Measurements from ENCODE around the gene PADI4. TPM values are rescaled to one million over a fixed set of nuclear protein-coding genes. Genes with fewer than 3 reads are reported as not detected.

PADI4 gene
- total and polyA plus RNA-seq, 4 donors: 0.32 to 6.1 (median 0.90) TPM

GRCh38 chr1:17273096-17273495 lies 34.9 kb upstream of the PADI4 start:
- peaks cover 0 to 1% (median 0%) of the 10 kb centered on the region in 4 donors for H3K36me3 ChIP-seq (ENCODE audit: control insufficient read depth in 4 of 4, insufficient read depth in 3 of 4, low read depth in 1 of 4, low read length in 3 of 4)
- peaks cover 0 to 2% (median under 1%) of the 10 kb centered on the region in 4 donors for H3K27me3 ChIP-seq (ENCODE audit: control insufficient read depth in 4 of 4, insufficient read depth in 4 of 4, low read length in 3 of 4)
- no peaks in the 10 kb centered on the region for H3K9me3 ChIP-seq (ENCODE audit: control insufficient read depth in 4 of 4, low read length in 3 of 4)
- TF ChIP-seq, protein P1, sequence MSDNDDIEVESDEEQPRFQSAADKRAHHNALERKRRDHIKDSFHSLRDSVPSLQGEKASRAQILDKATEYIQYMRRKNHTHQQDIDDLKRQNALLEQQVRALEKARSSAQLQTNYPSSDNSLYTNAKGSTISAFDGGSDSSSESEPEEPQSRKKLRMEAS (IDR thresholded peaks at IDR 0.05): no peak
- TF ChIP-seq RAD21 (IDR thresholded peaks at IDR 0.05) (no peak), NR2F2 (IDR thresholded peaks at IDR 0.05) (no peak), TAF1 (conservative IDR thresholded peaks at IDR 0.05) (no peak), EGR1 (IDR thresholded peaks at IDR 0.05; ENCODE audit: low read depth in 2 of 2) (no peak), HNF4G (IDR thresholded peaks at IDR 0.05) (no peak), CTCF (IDR thresholded peaks at IDR 0.05; ENCODE audit: low read depth, low read length, missing input control) (no peak), YY1 (IDR thresholded peaks at IDR 0.05) (no peak), FOXA1 (IDR thresholded peaks at IDR 0.05) (no peak)
- 75% methylated on average over 13 of the region's 13 CpGs for WGBS
- no peaks in the 10 kb centered on the region for H3K4me1 ChIP-seq (ENCODE audit: control insufficient read depth in 4 of 4, insufficient read depth in 4 of 4, low read length in 3 of 4)
- no peak overlapping the region for H3K9ac ChIP-seq (ENCODE audit: low read depth in 1 of 2, low read length in 2 of 2)
- no peak overlapping the region for H3K4me3 ChIP-seq (ENCODE audit: low read depth in 1 of 3, low read length in 3 of 3)
- DNase-seq (ENCODE audit: low spot score): no peak
- no peak overlapping the region for H3K27ac ChIP-seq (ENCODE audit: low read depth in 1 of 2, low read length in 2 of 2)

- DNase-seq (ENCODE audit: low spot score): peak; percentile 69
- TF ChIP-seq CTCF (IDR thresholded peaks at IDR 0.05; ENCODE audit: low read depth, low read length, missing input control) (peak; percentile 61), TAF1 (conservative IDR thresholded peaks at IDR 0.05) (no peak), RAD21 (IDR thresholded peaks at IDR 0.05) (peak; percentile 47 to 78)
- TF ChIP-seq, protein P1 (IDR thresholded peaks at IDR 0.05): no peak
- H3K4me1 ChIP-seq (ENCODE audit: control insufficient read depth in 4 of 4, insufficient read depth in 4 of 4, low read length in 3 of 4): no peaks in the 10 kb centered on the region
Observed at GRCh38 chr1:17274186-17275170, 33.5 kb upstream of the PADI4 start.

DNA sequence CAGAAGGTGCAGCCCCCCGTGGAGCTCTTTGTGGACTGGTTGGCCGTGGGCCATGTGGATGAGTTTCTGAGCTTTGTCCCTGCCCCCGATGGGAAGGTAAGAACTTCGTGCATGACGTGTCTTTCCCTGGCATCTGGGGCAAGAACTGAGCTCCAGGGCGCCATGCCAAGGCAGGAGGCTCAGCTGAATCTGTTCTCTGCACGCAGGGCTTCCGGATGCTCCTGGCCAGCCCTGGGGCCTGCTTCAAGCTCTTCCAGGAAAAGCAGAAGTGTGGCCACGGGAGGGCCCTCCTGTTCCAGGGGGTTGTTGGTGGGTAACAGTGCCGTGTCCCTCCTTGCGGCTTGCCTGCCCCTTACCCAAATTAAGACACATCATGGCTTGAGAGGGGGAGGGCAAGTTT lies 31.4 kb upstream of the PADI4 start:
- Histone ChIP-seq H3K4me3 (ENCODE audit: low read depth in 1 of 3, low read length in 3 of 3) (no peak overlapping the region), H3K36me3 (ENCODE audit: control insufficient read depth in 4 of 4, insufficient read depth in 3 of 4, low read depth in 1 of 4, low read length in 3 of 4) (peaks cover 0 to 1% (median 0%) of the 10 kb centered on the region in 4 donors), H3K9me3 (ENCODE audit: control insufficient read depth in 4 of 4, low read length in 3 of 4) (no peaks in the 10 kb centered on the region), H3K27me3 (ENCODE audit: control insufficient read depth in 4 of 4, insufficient read depth in 4 of 4, low read length in 3 of 4) (peaks cover 0 to 2% (median under 1%) of the 10 kb centered on the region in 4 donors), H3K27ac (ENCODE audit: low read depth in 1 of 2, low read length in 2 of 2) (no peak overlapping the region), H3K9ac (ENCODE audit: low read depth in 1 of 2, low read length in 2 of 2) (no peak overlapping the region), H3K4me1 (ENCODE audit: control insufficient read depth in 4 of 4, insufficient read depth in 4 of 4, low read length in 3 of 4) (no peaks in the 10 kb centered on the region)
- 57% methylated on average over 11 of the region's 11 CpGs for WGBS
- DNase-seq (ENCODE audit: low spot score): no peak
- TF ChIP-seq FOXA2 (IDR thresholded peaks at IDR 0.05): no peak
- no peak for TF ChIP-seq FOXA1 (IDR thresholded peaks at IDR 0.05)
- TF ChIP-seq ZBTB33 (IDR thresholded peaks at IDR 0.05): no peak
- TF ChIP-seq NR2F2 (IDR thresholded peaks at IDR 0.05): no peak
- TF ChIP-seq CTCF (IDR thresholded peaks at IDR 0.05; ENCODE audit: low read depth, low read length, missing input control): no peak
- TF ChIP-seq, protein P2, sequence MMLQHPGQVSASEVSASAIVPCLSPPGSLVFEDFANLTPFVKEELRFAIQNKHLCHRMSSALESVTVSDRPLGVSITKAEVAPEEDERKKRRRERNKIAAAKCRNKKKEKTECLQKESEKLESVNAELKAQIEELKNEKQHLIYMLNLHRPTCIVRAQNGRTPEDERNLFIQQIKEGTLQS (IDR thresholded peaks at IDR 0.05): no peak
- TF ChIP-seq HNF4A (conservative IDR thresholded peaks at IDR 0.05): no peak
- no peak for TF ChIP-seq GABPA (IDR thresholded peaks at IDR 0.05 in 1 of 2, conservative IDR thresholded peaks at IDR 0.05 in 1 of 2)
- no peak for TF ChIP-seq HNF4G (IDR thresholded peaks at IDR 0.05)
- TF ChIP-seq SP1 (IDR thresholded peaks at IDR 0.05): no peak
- no peak for TF ChIP-seq EGR1 (IDR thresholded peaks at IDR 0.05; ENCODE audit: low read depth in 2 of 2)
- no peak for TF ChIP-seq RAD21 (IDR thresholded peaks at IDR 0.05)

More at GRCh38 chr1:17274186-17275170, 33.5 kb upstream of the PADI4 start:
- no peak overlapping the region for H3K9ac ChIP-seq (ENCODE audit: low read depth in 1 of 2, low read length in 2 of 2)
- H3K4me3 ChIP-seq (ENCODE audit: low read depth in 1 of 3, low read length in 3 of 3): no peak overlapping the region
- H3K27ac ChIP-seq (ENCODE audit: low read depth in 1 of 2, low read length in 2 of 2): no peak overlapping the region
- peaks cover 0 to 1% (median 0%) of the 10 kb centered on the region in 4 donors for H3K36me3 ChIP-seq (ENCODE audit: control insufficient read depth in 4 of 4, insufficient read depth in 3 of 4, low read depth in 1 of 4, low read length in 3 of 4)
- peaks cover 0 to 2% (median under 1%) of the 10 kb centered on the region in 4 donors for H3K27me3 ChIP-seq (ENCODE audit: control insufficient read depth in 4 of 4, insufficient read depth in 4 of 4, low read length in 3 of 4)
- WGBS: 53% methylated on average over 15 of the region's 15 CpGs
- no peaks in the 10 kb centered on the region for H3K9me3 ChIP-seq (ENCODE audit: control insufficient read depth in 4 of 4, low read length in 3 of 4)
